ENCODE results near the gene TNIK. TPM values are rescaled to one million over a fixed set of nuclear protein-coding genes. Genes with fewer than 3 reads are reported as not detected.
A peak's percentile ranks its signal among the peaks of the same experiment; 100 is the strongest.

TNIK gene
- total and polyA plus RNA-seq, 2 of the 13 experiments (the other 11 are each of a cell fraction or from before 2014, with no cell fraction given): 0.15 to 0.22 TPM

DNA sequence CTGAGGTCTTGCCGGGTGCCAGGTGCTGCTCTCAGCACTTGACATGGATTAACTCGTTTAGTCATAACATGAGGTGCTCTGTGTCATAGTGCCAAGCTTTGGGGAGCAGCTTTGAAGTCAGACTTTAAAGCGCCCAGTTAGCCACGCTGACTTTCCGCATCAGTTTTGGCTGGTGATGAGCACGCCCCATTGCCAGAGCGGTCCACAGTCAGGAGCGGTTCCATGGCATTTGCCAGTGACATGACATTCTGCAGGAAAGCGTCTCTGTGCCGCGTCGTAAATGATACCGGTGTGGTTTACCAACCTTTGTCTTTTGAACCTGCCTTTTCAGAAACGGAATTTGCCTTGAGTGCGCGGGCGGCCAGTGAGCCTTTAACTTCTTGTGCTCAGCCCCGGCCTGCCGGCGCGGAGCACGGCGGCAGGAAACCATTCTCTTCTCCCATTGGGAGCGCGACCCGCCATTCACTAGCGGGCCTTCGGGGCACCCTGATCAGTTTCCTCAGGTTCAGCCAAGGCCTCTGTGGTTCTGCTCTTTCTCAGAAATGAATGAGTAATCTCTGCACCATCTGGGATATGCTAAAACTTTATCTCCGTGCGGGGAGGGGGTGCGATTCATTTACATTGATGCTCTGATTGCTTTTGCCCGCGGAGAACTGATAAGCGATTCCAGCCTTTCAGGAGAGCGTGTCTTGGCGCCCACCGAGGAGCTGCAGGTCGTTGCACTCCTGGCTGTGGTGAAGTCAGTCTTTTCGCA, 432.0 kb downstream of the TNIK start:
- H3K79me2 ChIP-seq (ENCODE audit: insufficient read depth, low read length): peaks cover 33% of the 10 kb centered on the region
- no peaks in the 10 kb centered on the region for H3K27me3 ChIP-seq (ENCODE audit: control insufficient read depth in 1 of 2, insufficient read depth in 2 of 2, low read length in 2 of 2)
- WGBS (ENCODE audit: low lambda C conversion rate): 57% methylated on average over 32 of the region's 39 CpGs
- ChIA-PET POLR2A (interaction anchor here (1.1 to 5.9 kb wide), 4 partner anchors 13 to 17 kb away, joined by 5 to 31 read pairs (median 12); no protein-coding TSS in a partner anchor), CTCF (ENCODE audit: low intra/inter-chr PET ratio, low total read pairs) (no interaction called here)
- H3K4me3 ChIP-seq (replicated peaks in 1 of 3; ENCODE audit: insufficient read depth in 1 of 3, low read depth in 2 of 3, low read length in 3 of 3): peak overlapping the region; percentile 5 to 58 (median 32); a peak in 5 of 6 replicates
- ATAC-seq (peak; percentile 81), DNase-seq (ENCODE audit: low spot score) (peak; percentile 28), FAIRE-seq (no peak)
- H3K4me2 ChIP-seq (ENCODE audit: low read depth, low read length): peak overlapping the region; percentile 70
- peaks cover 63% of the 10 kb centered on the region for H3K4me1 ChIP-seq (ENCODE audit: insufficient read depth, low read length)
- intact Hi-C loops (cut with micrococcal nuclease; ENCODE audit: unreplicated experiment): loop anchor here (1.0 kb wide), 1 partner anchor 17 kb away; no protein-coding TSS in a partner anchor
- peak overlapping the region; percentile 65 for H3K27ac ChIP-seq (ENCODE audit: extremely low read length, insufficient read depth, low read length)
- H2AFZ ChIP-seq (ENCODE audit: low read length): peak overlapping the region; percentile 49
- TSS peak; percentile 60 for BruUV-seq (replicated peaks)
- H3K9me3 ChIP-seq (ENCODE audit: low read length): no peaks in the 10 kb centered on the region
- peak overlapping the region; percentile 38 for H3K9ac ChIP-seq (ENCODE audit: insufficient read depth, low read depth, low read length)
- H3K36me3 ChIP-seq (replicated peaks in 1 of 2; ENCODE audit: control insufficient read depth in 1 of 2, insufficient read depth in 2 of 2, low read length in 2 of 2): no peaks in the 10 kb centered on the region
- H4K20me1 ChIP-seq (ENCODE audit: insufficient read depth, low read length): no peaks in the 10 kb centered on the region
- in situ Hi-C loops (cut with HindIII; ENCODE audit: extremely low pct_ligation_motif_present, low pct_unique_long_range_greater_than_20kb): no loop called here
- TF ChIP-seq, protein P1, sequence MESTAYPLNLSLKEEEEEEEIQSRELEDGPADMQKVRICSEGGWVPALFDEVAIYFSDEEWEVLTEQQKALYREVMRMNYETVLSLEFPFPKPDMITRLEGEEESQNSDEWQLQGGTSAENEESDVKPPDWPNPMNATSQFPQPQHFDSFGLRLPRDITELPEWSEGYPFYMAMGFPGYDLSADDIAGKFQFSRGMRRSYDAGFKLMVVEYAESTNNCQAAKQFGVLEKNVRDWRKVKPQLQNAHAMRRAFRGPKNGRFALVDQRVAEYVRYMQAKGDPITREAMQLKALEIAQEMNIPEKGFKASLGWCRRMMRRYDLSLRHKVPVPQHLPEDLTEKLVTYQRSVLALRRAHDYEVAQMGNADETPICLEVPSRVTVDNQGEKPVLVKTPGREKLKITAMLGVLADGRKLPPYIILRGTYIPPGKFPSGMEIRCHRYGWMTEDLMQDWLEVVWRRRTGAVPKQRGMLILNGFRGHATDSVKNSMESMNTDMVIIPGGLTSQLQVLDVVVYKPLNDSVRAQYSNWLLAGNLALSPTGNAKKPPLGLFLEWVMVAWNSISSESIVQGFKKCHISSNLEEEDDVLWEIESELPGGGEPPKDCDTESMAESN (CRISPR knock-in tag; conservative IDR thresholded peaks at IDR 0.05): 0 out of 2 replicates have a peak, but pooled peaks have one; percentile 41
- TF ChIP-seq KAT2B (IDR thresholded peaks at IDR 0.05; ENCODE audit: borderline replicate concordance, low read depth, low read length) (no peak), ZFP62 (CRISPR knock-in tag; IDR thresholded peaks at IDR 0.05) (no peak), MTA1 (CRISPR knock-in tag; IDR thresholded peaks at IDR 0.05; ENCODE audit: borderline replicate concordance) (no peak), ZNF484 (CRISPR knock-in tag; IDR thresholded peaks at IDR 0.05; ENCODE audit: borderline replicate concordance, low read depth) (no peak), ZFX (CRISPR knock-in tag; IDR thresholded peaks at IDR 0.05; ENCODE audit: low read depth) (peak; percentile 54; the same call in 1 of the 2 replicates), ZNF24 (IDR thresholded peaks at IDR 0.05) (no peak), ZBTB20 (CRISPR knock-in tag; IDR thresholded peaks at IDR 0.05; ENCODE audit: borderline replicate concordance, low read depth) (no peak), SKI (IDR thresholded peaks at IDR 0.05; ENCODE audit: partially characterized antibody) (no peak)
- TF ChIP-seq, protein P2, sequence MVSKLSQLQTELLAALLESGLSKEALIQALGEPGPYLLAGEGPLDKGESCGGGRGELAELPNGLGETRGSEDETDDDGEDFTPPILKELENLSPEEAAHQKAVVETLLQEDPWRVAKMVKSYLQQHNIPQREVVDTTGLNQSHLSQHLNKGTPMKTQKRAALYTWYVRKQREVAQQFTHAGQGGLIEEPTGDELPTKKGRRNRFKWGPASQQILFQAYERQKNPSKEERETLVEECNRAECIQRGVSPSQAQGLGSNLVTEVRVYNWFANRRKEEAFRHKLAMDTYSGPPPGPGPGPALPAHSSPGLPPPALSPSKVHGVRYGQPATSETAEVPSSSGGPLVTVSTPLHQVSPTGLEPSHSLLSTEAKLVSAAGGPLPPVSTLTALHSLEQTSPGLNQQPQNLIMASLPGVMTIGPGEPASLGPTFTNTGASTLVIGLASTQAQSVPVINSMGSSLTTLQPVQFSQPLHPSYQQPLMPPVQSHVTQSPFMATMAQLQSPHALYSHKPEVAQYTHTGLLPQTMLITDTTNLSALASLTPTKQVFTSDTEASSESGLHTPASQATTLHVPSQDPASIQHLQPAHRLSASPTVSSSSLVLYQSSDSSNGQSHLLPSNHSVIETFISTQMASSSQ (IDR thresholded peaks at IDR 0.05; ENCODE audit: low read depth): no peak
- TF ChIP-seq, protein P2 (CRISPR knock-in tag; IDR thresholded peaks at IDR 0.05; ENCODE audit: borderline replicate concordance): no peak
- TF ChIP-seq, protein P3, sequence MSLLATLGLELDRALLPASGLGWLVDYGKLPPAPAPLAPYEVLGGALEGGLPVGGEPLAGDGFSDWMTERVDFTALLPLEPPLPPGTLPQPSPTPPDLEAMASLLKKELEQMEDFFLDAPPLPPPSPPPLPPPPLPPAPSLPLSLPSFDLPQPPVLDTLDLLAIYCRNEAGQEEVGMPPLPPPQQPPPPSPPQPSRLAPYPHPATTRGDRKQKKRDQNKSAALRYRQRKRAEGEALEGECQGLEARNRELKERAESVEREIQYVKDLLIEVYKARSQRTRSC (CRISPR knock-in tag; IDR thresholded peaks at IDR 0.05; ENCODE audit: low read depth): no peak
- TF ChIP-seq, protein P4, sequence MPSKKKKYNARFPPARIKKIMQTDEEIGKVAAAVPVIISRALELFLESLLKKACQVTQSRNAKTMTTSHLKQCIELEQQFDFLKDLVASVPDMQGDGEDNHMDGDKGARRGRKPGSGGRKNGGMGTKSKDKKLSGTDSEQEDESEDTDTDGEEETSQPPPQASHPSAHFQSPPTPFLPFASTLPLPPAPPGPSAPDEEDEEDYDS (CRISPR knock-in tag; IDR thresholded peaks at IDR 0.05): peak; percentile 23; the same call in 1 of the 2 replicates

Data from HepG2 (cell line).